Keratinocyte (primary cell): Measurements from ENCODE around the gene FXYD5. TPM values are rescaled to one million over a fixed set of nuclear protein-coding genes. Genes with fewer than 3 reads are reported as not detected.

Experiments
- DNase-seq: peaks from one replicate; pipeline ENCODE4 v3.0.0-alpha.2; 2011; ENCODE audit warnings: low read depth, missing footprints, low spot score
- FAIRE-seq: peaks from 2 replicates; lab custom pipeline; 2011; peaks lifted over from hg19 to GRCh38; lab: Jason Lieb, UNC
- H2AFZ ChIP-seq: 2 replicates; pipeline ENCODE4 v1.6.0; 2012; ENCODE audit warnings: low read length, control low read depth, inconsistent platforms; ENCODE audit not compliant: control insufficient read depth
- H3K27ac ChIP-seq: 2 replicates; pipeline ENCODE4 v1.5.1; 2011; ENCODE audit warnings: low read length; ENCODE audit not compliant: control insufficient read depth, insufficient read depth
- H3K27me3 ChIP-seq: 3 replicates; pipeline ENCODE4 v1.6.0; 2011; ENCODE audit warnings: low read length; ENCODE audit not compliant: control insufficient read depth, insufficient read depth; ENCODE audit errors: extremely low read depth
- H3K36me3 ChIP-seq, 2 experiments: 2 replicates in 1 of 2; 3 replicates in 1 of 2; pipeline ENCODE4 v1.5.1; 2011; ENCODE audit warnings: low read length in 2 of 2, mild to moderate bottlenecking in 1 of 2; ENCODE audit not compliant: control insufficient read depth in 2 of 2, insufficient read depth in 2 of 2; ENCODE audit errors: extremely low read depth in 1 of 2
- H3K4me1 ChIP-seq: 3 replicates; pipeline ENCODE4 v1.5.1; 2011; ENCODE audit warnings: low read length; ENCODE audit not compliant: control insufficient read depth, insufficient read depth; ENCODE audit errors: extremely low read depth
- H3K4me2 ChIP-seq: 3 replicates; pipeline ENCODE4 v1.6.0; 2011; ENCODE audit warnings: low read depth, low read length; ENCODE audit not compliant: control insufficient read depth, insufficient read depth; ENCODE audit errors: extremely low read depth
- H3K4me3 ChIP-seq, 3 experiments: fragments of 200-600 bp in 1 of 3; sonication (generic) in 1 of 3; 2 replicates in 2 of 3; 3 replicates in 1 of 3; pipeline ENCODE4 v1.5.1; 2011 to 2016; ENCODE audit warnings: low read length in 3 of 3, mild to moderate bottlenecking in 3 of 3, control low read depth in 2 of 3, inconsistent platforms in 1 of 3, low read depth in 1 of 3, mixed read lengths in 1 of 3, mixed run types in 1 of 3, moderate library complexity in 1 of 3; ENCODE audit not compliant: control insufficient read depth in 2 of 3, insufficient read depth in 2 of 3; ENCODE audit errors: extremely low read depth in 1 of 3
- H3K79me2 ChIP-seq: 2 replicates; pipeline ENCODE4 v1.6.0; 2012; ENCODE audit warnings: low read length; ENCODE audit not compliant: control insufficient read depth, insufficient read depth
- H3K9ac ChIP-seq: 3 replicates; pipeline ENCODE4 v1.6.0; 2011; ENCODE audit warnings: low read length; ENCODE audit not compliant: control insufficient read depth, insufficient read depth; ENCODE audit errors: extremely low read depth
- H3K9me1 ChIP-seq: 3 replicates; pipeline ENCODE4 v1.6.0; 2011; ENCODE audit warnings: low read length; ENCODE audit not compliant: control insufficient read depth, insufficient read depth; ENCODE audit errors: extremely low read depth
- H3K9me3 ChIP-seq: 2 replicates; pipeline ENCODE4 v1.5.1; 2012; ENCODE audit warnings: low read depth, low read length; ENCODE audit not compliant: control insufficient read depth
- H4K20me1 ChIP-seq: 3 replicates; pipeline ENCODE4 v1.6.0; 2011; ENCODE audit warnings: low read length; ENCODE audit not compliant: control insufficient read depth, insufficient read depth; ENCODE audit errors: extremely low read depth
- CTCF ChIP-seq, 3 experiments: IDR thresholded peaks in 1 of 3; conservative IDR thresholded peaks in 1 of 3; optimal IDR thresholded peaks in 1 of 3; 2 replicates in 2 of 3; 3 replicates in 1 of 3; pipeline versions ENCODE3 to v1.5.1; 2011; ENCODE audit warnings: low read length in 3 of 3, mild to moderate bottlenecking in 3 of 3, moderate library complexity in 2 of 3, control low read depth in 1 of 3, inconsistent platforms in 1 of 3; ENCODE audit not compliant: insufficient read depth in 2 of 3; ENCODE audit errors: extremely low read depth in 1 of 3
- EZH2 ChIP-seq: IDR thresholded peaks from one replicate; pipeline ENCODE4 v1.6.1; 2012; ENCODE audit warnings: inconsistent platforms, mild to moderate bottlenecking, low read length, moderate library complexity
- dilution Hi-C: fragments of 300-500 bp; cut with MboI; formaldehyde crosslinking; loops from one replicate; pipeline ENCODE4 v1.7.0; 2020; ENCODE audit warnings: low sequenced_read_pairs; ENCODE audit not compliant: extremely low pct_ligation_motif_present
- polyA plus RNA-seq, 5 experiments: library from polyadenylated mRNA; depleted of rRNA in 3 of 5; stranded (reverse) in 3 of 5; stranded (forward) in 1 of 5; unstranded in 1 of 5; fragments of >200 nt; gene quantifications; 1 replicate in 1 of 5; 2 replicates in 3 of 5; 3 replicates in 1 of 5; pipeline versions ENCODE4 v1.2.1 to v1.2.3, GENCODE V29; 2011 to 2012; ENCODE audit warnings: missing spikeins in 2 of 5, low read depth in 1 of 5, low replicate concordance in 1 of 5

The FXYD5 gene
- polyA plus RNA-seq, 1 donor (not counting 4 experiments of a cell fraction or from before 2014, with no cell fraction given) = 122 TPM

GRCh38 chr19:35171730-35172129, 17.2 kb downstream of the FXYD5 start:
- H3K36me3 ChIP-seq = peaks cover 4 to 10% of the 10 kb centered on the region in 2 experiments

GRCh38 chr19:35174226-35174625, 19.7 kb downstream of the FXYD5 start:
- Histone ChIP-seq H3K9me3 (no peaks in the 10 kb centered on the region), H3K36me3 (peaks cover 0 to 4% of the 10 kb centered on the region in 2 experiments), H3K9ac (no peak overlapping the region), H2AFZ (no peak overlapping the region), H3K4me1 (peaks cover 13% of the 10 kb centered on the region), H3K27me3 (no peaks in the 10 kb centered on the region), H3K27ac (no peak overlapping the region), H3K4me3 (no peak overlapping the region), H3K9me1 (no peaks in the 10 kb centered on the region), H4K20me1 (no peaks in the 10 kb centered on the region), H3K4me2 (no peak overlapping the region), H3K79me2 (no peaks in the 10 kb centered on the region)
- DNase-seq (no peak), FAIRE-seq (no peak)
- TF ChIP-seq EZH2 (no peak), CTCF (optimal IDR thresholded peaks at IDR 0.05 in 1 of 3, IDR thresholded peaks at IDR 0.05 in 1 of 3, conservative IDR thresholded peaks at IDR 0.05 in 1 of 3; ENCODE audit: extremely low read depth in 1 of 3, insufficient read depth in 2 of 3, low read length in 3 of 3) (no peak)
- dilution Hi-C loops = no loop called here

More at GRCh38 chr19:35171730-35172129, 17.2 kb downstream of the FXYD5 start:
- H3K9me3 ChIP-seq = peaks cover under 1% of the 10 kb centered on the region
- no peak overlapping the region for H2AFZ ChIP-seq
- no peaks in the 10 kb centered on the region for H3K27me3 ChIP-seq
- FAIRE-seq (no peak), DNase-seq (no peak)
- H4K20me1 ChIP-seq = no peaks in the 10 kb centered on the region
- no peak overlapping the region for H3K4me2 ChIP-seq
- no peak for TF ChIP-seq EZH2
- TF ChIP-seq CTCF (optimal IDR thresholded peaks at IDR 0.05 in 1 of 3, IDR thresholded peaks at IDR 0.05 in 1 of 3, conservative IDR thresholded peaks at IDR 0.05 in 1 of 3; ENCODE audit: extremely low read depth in 1 of 3, insufficient read depth in 2 of 3, low read length in 3 of 3) = no peak
- peaks cover 36% of the 10 kb centered on the region for H3K4me1 ChIP-seq
- H3K9me1 ChIP-seq = peaks cover 3% of the 10 kb centered on the region
- no peak overlapping the region for H3K9ac ChIP-seq
- no peaks in the 10 kb centered on the region for H3K79me2 ChIP-seq
- no peak overlapping the region for H3K27ac ChIP-seq
- H3K4me3 ChIP-seq = no peak overlapping the region
- dilution Hi-C loops = no loop called here
